ENCODE data around the gene AMER3. TPM values are rescaled to one million over a fixed set of nuclear protein-coding genes. Genes with fewer than 3 reads are reported as not detected.
A peak's percentile ranks its signal among the peaks of the same experiment; 100 is the strongest.

The AMER3 gene
- polyA plus RNA-seq, 1 of the 3 experiments (the other 2 are of a cell fraction): under 0.01 TPM

DNA sequence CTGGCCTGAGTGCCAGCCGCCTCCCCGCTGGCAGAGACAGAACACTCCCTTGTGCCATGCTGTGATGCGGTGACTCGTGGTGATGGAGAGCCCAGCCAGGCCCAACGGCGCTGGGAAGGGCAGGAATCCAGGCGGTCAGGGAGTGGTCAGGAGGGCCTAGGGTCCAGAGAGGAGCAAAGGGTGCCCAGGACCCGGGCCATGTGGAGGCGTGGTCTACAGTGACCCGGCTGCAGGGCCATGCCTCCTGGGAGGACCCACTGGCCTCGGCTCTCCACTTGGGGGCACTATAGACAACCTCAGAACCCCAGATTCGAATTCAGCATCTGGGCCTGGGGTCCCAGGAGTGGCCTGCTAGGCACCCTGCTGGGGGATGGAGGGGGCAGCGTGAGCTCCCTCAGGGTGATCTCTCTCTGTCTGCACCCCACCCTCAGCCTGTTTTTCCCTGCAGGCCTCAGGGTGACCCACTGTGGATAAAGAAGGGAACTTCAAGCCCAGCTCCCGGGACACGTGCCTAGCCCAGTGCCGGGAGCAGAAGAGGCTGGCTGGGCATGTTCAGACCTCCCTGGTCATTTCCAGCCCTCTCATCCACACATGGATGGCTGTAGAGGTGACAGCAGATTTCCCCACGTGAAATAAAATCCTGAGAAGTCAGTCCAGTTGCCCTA lies 13.0 kb downstream of the AMER3 start:
- Histone ChIP-seq H3K79me2 (ENCODE audit: insufficient read depth) (no peaks in the 10 kb centered on the region), H3K9ac (no peak overlapping the region), H3K9me3 (no peaks in the 10 kb centered on the region), H4K20me1 (ENCODE audit: insufficient read depth) (no peaks in the 10 kb centered on the region), H3K36me3 (replicated peaks in 1 of 2; ENCODE audit: control insufficient read depth in 1 of 2, insufficient read depth in 2 of 2, low read length in 1 of 2) (no peaks in the 10 kb centered on the region), H3K4me3 (ENCODE audit: low read depth in 2 of 2, low read length in 1 of 2) (no peak overlapping the region), H3K27ac (ENCODE audit: low read depth in 2 of 2, low read length in 1 of 2) (no peak overlapping the region), H3F3A (replicated peaks; ENCODE audit: insufficient read depth) (no peaks in the 10 kb centered on the region), H3K4me2 (no peak overlapping the region), H3K27me3 (ENCODE audit: insufficient read depth) (no peaks in the 10 kb centered on the region), H3K4me1 (ENCODE audit: control insufficient read depth in 1 of 2, insufficient read depth in 2 of 2, low read depth in 1 of 2, low read length in 1 of 2) (peaks cover 0 to 14% of the 10 kb centered on the region in 2 experiments; a peak in 1 of 4 replicates), H2AFZ (ENCODE audit: low read depth) (no peak overlapping the region), H3K9me2 (no peaks in the 10 kb centered on the region)
- CTCF ChIA-PET: interaction anchor here (1.2 to 5.0 kb wide), 2 partner anchors 8 to 29 kb away, joined by 4 to 22 read pairs; no protein-coding TSS in a partner anchor
- peak; percentile 53 for DNase-seq
- TF ChIP-seq NRF1 (IDR thresholded peaks at IDR 0.05; ENCODE audit: low read depth, low read length): no peak
- TF ChIP-seq, protein P1, sequence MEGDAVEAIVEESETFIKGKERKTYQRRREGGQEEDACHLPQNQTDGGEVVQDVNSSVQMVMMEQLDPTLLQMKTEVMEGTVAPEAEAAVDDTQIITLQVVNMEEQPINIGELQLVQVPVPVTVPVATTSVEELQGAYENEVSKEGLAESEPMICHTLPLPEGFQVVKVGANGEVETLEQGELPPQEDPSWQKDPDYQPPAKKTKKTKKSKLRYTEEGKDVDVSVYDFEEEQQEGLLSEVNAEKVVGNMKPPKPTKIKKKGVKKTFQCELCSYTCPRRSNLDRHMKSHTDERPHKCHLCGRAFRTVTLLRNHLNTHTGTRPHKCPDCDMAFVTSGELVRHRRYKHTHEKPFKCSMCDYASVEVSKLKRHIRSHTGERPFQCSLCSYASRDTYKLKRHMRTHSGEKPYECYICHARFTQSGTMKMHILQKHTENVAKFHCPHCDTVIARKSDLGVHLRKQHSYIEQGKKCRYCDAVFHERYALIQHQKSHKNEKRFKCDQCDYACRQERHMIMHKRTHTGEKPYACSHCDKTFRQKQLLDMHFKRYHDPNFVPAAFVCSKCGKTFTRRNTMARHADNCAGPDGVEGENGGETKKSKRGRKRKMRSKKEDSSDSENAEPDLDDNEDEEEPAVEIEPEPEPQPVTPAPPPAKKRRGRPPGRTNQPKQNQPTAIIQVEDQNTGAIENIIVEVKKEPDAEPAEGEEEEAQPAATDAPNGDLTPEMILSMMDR (IDR thresholded peaks at IDR 0.05): 0 out of 2 replicates have a peak, but pooled peaks have one; percentile 16
- TF ChIP-seq RAD21 (IDR thresholded peaks at IDR 0.05; ENCODE audit: low read length): no peak
- POLR2A ChIA-PET: no interaction called here
- WGBS (ENCODE audit: low lambda C conversion rate): 73% methylated on average over 3 of the region's 17 CpGs

DNA sequence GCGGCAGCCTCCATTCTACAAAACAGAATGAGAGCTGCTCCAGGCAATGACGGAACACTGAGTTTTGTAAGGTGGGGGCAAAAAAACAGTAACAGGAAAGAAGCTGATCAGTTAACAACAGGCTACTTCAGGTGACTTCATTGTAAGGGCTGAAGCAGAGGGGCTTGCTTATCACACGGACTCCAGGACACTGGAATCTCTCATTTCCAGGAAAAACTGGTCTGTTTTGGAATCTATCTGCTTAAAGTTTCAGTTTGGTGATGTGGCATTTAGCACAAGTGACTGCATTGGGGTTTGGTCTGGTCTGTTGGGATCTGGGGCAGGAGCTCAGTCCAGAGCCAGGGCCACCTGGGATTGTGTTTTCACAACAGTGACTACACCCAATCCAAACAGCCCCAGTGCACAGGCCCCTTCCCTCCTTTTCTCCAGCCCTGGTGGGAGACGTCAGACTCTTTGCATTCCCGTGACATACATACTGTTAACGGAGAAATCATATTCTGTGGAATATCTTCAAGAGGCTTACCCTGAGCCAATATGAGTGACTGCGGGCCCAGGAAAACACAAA lies 14.1 kb downstream of the AMER3 start:
- POLR2A ChIA-PET: no interaction called here
- no peaks in the 10 kb centered on the region for H3K9me3 ChIP-seq
- no peak for DNase-seq
- TF ChIP-seq, protein P2, sequence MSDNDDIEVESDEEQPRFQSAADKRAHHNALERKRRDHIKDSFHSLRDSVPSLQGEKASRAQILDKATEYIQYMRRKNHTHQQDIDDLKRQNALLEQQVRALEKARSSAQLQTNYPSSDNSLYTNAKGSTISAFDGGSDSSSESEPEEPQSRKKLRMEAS (IDR thresholded peaks at IDR 0.05; ENCODE audit: low read depth): no peak
- TF ChIP-seq YY1 (IDR thresholded peaks at IDR 0.05; ENCODE audit: low read depth): no peak
- TF ChIP-seq EZH2phosphoT487 (IDR thresholded peaks at IDR 0.05; ENCODE audit: borderline replicate concordance, low read depth): no peak
- no peaks in the 10 kb centered on the region for H4K20me1 ChIP-seq (ENCODE audit: insufficient read depth)
- no peak overlapping the region for H3K9ac ChIP-seq
- no peak overlapping the region for H3K4me3 ChIP-seq (ENCODE audit: low read depth in 2 of 2, low read length in 1 of 2)
- WGBS (ENCODE audit: low lambda C conversion rate): 44% methylated on average over 7 of the region's 7 CpGs
- peak overlapping the region in 1 of 2 experiments; percentile 59; a peak in 2 of 4 replicates for H3K27ac ChIP-seq (ENCODE audit: low read depth in 2 of 2, low read length in 1 of 2)
- no peaks in the 10 kb centered on the region for H3K79me2 ChIP-seq (ENCODE audit: insufficient read depth)
- CTCF ChIA-PET: interaction anchor here (1.0 to 5.0 kb wide), 3 partner anchors 9 to 32 kb away, joined by 3 to 22 read pairs (median 4); no protein-coding TSS in a partner anchor
- H3K4me2 ChIP-seq: no peak overlapping the region
- H3K4me1 ChIP-seq (ENCODE audit: control insufficient read depth in 1 of 2, insufficient read depth in 2 of 2, low read depth in 1 of 2, low read length in 1 of 2): peaks cover 0 to 14% of the 10 kb centered on the region in 2 experiments; a peak in 1 of 4 replicates
- H3K27me3 ChIP-seq (ENCODE audit: insufficient read depth): no peaks in the 10 kb centered on the region
- no peaks in the 10 kb centered on the region for H3K9me2 ChIP-seq
- H2AFZ ChIP-seq (ENCODE audit: low read depth): no peak overlapping the region
- H3K36me3 ChIP-seq (replicated peaks in 1 of 2; ENCODE audit: control insufficient read depth in 1 of 2, insufficient read depth in 2 of 2, low read length in 1 of 2): no peaks in the 10 kb centered on the region
- H3F3A ChIP-seq (replicated peaks; ENCODE audit: insufficient read depth): no peaks in the 10 kb centered on the region

DNA sequence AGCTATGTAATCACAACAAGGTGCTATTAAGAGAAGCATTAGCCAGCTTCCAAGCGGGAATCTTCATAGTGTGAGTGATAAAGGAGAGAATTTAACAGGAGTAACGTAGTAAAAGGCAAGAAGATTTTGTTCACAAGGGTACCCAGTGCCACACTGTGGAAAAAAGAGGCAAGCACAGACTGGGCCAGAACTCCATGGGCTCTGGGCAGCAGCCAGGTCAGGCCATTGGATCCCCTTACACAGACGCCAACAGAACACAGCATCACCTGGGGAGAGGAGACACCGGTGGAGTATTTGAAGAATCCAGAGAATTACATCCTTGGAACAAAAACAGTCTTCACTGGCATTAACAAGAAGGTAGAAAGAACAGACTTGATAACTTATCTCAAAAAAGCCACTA lies 21.2 kb downstream of the AMER3 start:
- H2AFZ ChIP-seq (ENCODE audit: low read depth): no peak overlapping the region
- no peaks in the 10 kb centered on the region for H3K27me3 ChIP-seq (ENCODE audit: insufficient read depth)
- 30% methylated on average over 4 of the region's 4 CpGs for WGBS (ENCODE audit: low lambda C conversion rate)

More for the DNA sequence above, 21.2 kb downstream of the AMER3 start:
- H3K79me2 ChIP-seq (ENCODE audit: insufficient read depth): no peaks in the 10 kb centered on the region
- ChIA-PET CTCF (interaction anchor here (0.7 to 1.5 kb wide), 2 partner anchors 21 to 97 kb away, joined by 4 to 5 read pairs; no protein-coding TSS in a partner anchor), POLR2A (no interaction called here)
- no peak overlapping the region for H3K9ac ChIP-seq
- TF ChIP-seq EP300 (IDR thresholded peaks at IDR 0.05; ENCODE audit: borderline replicate concordance in 1 of 2, low read depth in 1 of 2, low read length in 1 of 2): no peak
- TF ChIP-seq RAD21 (IDR thresholded peaks at IDR 0.05; ENCODE audit: low read length): peak; percentile 58
- peak; percentile 28; the same call in 1 of the 2 replicates for TF ChIP-seq SMC3 (IDR thresholded peaks at IDR 0.05; ENCODE audit: low read depth, low read length)
- TF ChIP-seq ELF1 (IDR thresholded peaks at IDR 0.05): no peak
- no peaks in the 10 kb centered on the region for H3F3A ChIP-seq (replicated peaks; ENCODE audit: insufficient read depth)
- no peaks in the 10 kb centered on the region for H3K36me3 ChIP-seq (replicated peaks in 1 of 2; ENCODE audit: control insufficient read depth in 1 of 2, insufficient read depth in 2 of 2, low read length in 1 of 2)
- no peaks in the 10 kb centered on the region for H4K20me1 ChIP-seq (ENCODE audit: insufficient read depth)
- H3K27ac ChIP-seq (ENCODE audit: low read depth in 2 of 2, low read length in 1 of 2): no peak overlapping the region
- no peaks in the 10 kb centered on the region for H3K9me2 ChIP-seq
- no peak overlapping the region for H3K4me2 ChIP-seq
- DNase-seq: no peak
- no peak overlapping the region for H3K4me3 ChIP-seq (ENCODE audit: low read depth in 2 of 2, low read length in 1 of 2)
- H3K9me3 ChIP-seq: no peaks in the 10 kb centered on the region
- no peaks in the 10 kb centered on the region for H3K4me1 ChIP-seq (ENCODE audit: control insufficient read depth in 1 of 2, insufficient read depth in 2 of 2, low read depth in 1 of 2, low read length in 1 of 2)

Measured in SK-N-SH (cell line).